Ramos (cell line): ENCODE results near the gene FAM90A1.
"Not testable (repeated sequence)": the region's sequence is repeated elsewhere in the genome, so short reads cannot be mapped to it uniquely, and the experiment has no call there.

ENCODE experiments used
- in situ Hi-C: fragments of 300-500 bp; cut with MboI; formaldehyde crosslinking; loops from one replicate; pipeline ENCODE4 v1.14.3; 2022; ENCODE audit warnings: low sequenced_read_pairs; ENCODE audit not compliant: unreplicated experiment

The FAM90A1 gene

DNA sequence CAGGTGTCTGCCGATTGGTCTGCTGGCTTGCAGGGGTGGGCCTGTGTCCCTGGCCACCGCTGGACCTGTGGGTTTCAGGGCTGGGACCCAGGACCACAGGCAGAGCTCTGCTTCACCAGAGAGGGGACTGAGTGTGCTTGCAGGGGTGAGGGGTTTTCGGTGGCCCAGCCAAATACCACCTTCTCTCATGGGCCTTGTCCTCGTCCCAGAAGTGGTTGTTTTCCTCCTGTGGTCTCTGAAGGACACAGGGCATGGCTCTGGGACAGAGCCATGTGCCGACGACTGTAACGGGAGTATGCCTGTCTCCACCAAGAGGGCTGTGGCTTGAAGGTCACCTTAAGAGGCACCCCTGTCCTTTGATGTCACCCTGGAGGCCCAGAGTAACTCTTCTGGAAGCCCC lies 7.3 kb upstream of the FAM90A1 start:
- in situ Hi-C loops: not testable (repeated sequence)

DNA sequence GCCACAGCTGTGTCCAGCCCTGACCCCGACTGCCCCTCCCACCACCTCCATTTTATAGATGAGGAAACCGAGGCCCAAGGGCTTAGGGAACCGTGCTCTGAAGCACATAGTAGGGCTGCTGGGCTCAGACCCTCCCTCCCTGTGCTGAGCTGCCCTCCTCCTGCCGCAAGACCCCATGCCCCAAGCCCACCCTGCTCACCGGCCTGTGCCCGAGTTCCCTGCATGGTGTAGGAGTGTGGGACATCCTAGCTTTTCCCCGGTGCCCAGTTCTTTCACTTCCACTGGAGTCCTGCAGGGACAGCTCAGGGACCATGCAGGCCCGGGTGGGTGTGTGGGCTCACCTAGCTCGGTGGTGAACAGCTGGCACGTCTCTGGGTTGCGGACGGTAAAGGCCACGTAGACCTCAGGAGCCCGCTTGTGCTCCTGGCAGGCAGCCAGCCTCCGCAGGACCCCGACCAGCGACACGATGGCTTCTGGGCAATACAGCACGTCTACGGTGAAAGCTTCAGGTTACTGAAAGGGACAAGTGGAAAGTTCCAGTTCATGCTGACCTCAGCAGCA lies 6.6 kb upstream of the FAM90A1 start:
- in situ Hi-C loops: not testable (repeated sequence)

DNA sequence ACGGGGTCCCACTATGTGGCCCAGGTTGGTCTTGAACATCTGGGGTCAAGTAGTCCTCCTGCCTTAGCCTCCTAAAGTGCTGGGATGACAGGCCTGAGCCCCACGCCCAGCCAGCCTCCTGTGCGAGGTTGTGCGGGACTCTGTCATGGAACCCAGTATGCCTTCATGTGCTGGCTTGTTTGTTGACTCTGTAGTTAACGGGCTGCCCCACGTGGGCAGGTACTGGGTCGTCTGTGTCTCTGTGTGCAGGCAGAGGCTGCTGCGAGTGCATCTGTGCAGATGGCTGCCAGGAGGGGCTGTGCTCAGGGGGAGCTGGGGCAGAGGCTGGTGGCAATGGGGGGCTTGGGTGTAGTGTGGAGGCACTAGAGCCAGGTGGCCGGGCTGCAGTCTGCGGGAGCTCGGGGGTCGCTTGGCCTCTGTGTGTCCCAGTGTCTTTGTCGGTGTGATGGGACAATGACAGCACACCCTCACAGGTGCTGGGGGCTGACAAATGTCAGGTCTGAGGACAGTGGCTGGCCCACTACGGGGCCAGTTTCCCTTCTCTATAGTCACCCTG lies 6.0 kb upstream of the FAM90A1 start:
- in situ Hi-C loops: not testable (repeated sequence)

- in situ Hi-C loops: not testable (repeated sequence)
These were observed 4.5 kb upstream of the FAM90A1 start for GRCh38 chr12:8231666-8232608.

GRCh38 chr12:8231049-8231448 lies 3.6 kb upstream of the FAM90A1 start:
- in situ Hi-C loops: not testable (repeated sequence)

GRCh38 chr12:8229486-8229885 lies 2.1 kb upstream of the FAM90A1 start:
- in situ Hi-C loops: loop anchor here (10.0 kb wide), 1 partner anchor 115 kb away; no protein-coding TSS in a partner anchor

DNA sequence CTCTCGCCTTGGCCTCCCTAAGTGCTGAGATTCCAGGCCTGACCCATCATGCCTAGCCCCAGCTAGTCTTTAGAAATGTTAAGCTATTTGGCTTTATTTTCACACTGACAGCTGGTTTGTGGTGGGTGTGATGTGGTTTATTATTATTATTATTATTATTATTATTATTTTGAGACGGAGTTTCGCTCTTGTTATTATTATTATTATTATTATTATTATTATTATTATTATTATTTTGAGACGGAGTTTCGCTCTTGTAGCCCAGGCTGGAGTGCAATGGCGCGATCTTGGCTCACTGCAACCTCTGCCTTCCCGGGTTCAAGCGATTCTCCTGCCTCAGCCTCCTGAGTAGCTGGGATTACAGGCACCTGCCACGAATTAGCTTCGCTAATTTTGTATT lies 1.2 kb upstream of the FAM90A1 start:
- in situ Hi-C loops: loop anchor here (10.0 kb wide), 1 partner anchor 114 kb away; no protein-coding TSS in a partner anchor

DNA sequence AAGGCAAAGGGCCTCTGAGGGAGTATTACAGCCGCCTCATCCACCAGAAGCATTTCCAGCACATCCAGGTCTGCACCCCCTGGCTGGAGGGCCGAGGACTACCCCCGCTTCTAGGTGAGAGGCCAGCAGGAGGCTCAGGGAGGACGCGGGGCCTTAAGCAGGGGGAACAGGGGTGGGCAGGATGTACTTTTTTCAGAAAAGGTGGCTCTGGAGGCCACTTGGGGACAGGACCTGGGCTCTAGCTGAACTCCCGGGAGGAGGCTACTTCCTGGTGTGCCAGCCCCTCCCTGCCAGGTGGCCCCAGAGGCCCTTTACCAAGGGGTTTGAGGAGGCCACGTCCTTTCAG lies 287 bp upstream of the FAM90A1 start:
- in situ Hi-C loops: loop anchor here (10.0 kb wide), 1 partner anchor 113 kb away; no protein-coding TSS in a partner anchor

DNA sequence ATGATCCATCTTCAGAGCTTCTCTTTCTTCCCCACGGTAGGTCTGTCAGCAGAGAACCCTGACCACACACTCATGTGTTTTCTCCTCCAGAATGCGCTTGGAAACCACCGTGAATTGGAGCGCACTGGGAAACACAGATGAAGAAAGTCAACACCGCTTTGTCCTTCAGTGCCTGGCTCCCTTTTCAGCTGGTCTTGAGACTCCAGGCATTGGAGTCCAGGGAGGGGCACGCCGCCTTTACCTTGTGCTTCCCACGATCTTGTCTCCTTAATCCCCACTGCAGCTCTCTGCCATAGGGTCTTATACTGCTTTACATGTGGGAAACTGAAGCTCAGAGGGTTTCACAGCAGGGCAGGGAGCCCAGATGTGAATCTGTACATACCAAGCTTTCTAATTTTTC lies 1.1 kb downstream of the FAM90A1 start:
- in situ Hi-C loops: loop anchor here (10.0 kb wide), 1 partner anchor 112 kb away; no protein-coding TSS in a partner anchor

- in situ Hi-C loops: loop anchor here (10.0 kb wide), 1 partner anchor 110 kb away; no protein-coding TSS in a partner anchor
These were observed 2.6 kb downstream of the FAM90A1 start for GRCh38 chr12:8224782-8225181.

GRCh38 chr12:8223646-8224045 lies 3.8 kb downstream of the FAM90A1 start:
- in situ Hi-C loops: loop anchor here (10.0 kb wide), 1 partner anchor 109 kb away; no protein-coding TSS in a partner anchor

- in situ Hi-C loops: loop anchor here (10.0 kb wide), 1 partner anchor 108 kb away; no protein-coding TSS in a partner anchor
These were observed 5.1 kb downstream of the FAM90A1 start for GRCh38 chr12:8222303-8222702.

- in situ Hi-C loops: loop anchor here (10.0 kb wide), 1 partner anchor 107 kb away; no protein-coding TSS in a partner anchor
These were observed 5.6 kb downstream of the FAM90A1 start for GRCh38 chr12:8221844-8222243.

- in situ Hi-C loops: loop anchor here (10.0 kb wide), 1 partner anchor 107 kb away; no protein-coding TSS in a partner anchor
These were observed 6.0 kb downstream of the FAM90A1 start for GRCh38 chr12:8221375-8221774.

GRCh38 chr12:8218711-8219382 lies 8.6 kb downstream of the FAM90A1 start:
- in situ Hi-C loops: not testable (repeated sequence)

- in situ Hi-C loops: not testable (repeated sequence)
These were observed 29.6 kb downstream of the FAM90A1 start for GRCh38 chr12:8197685-8198308.

GRCh38 chr12:8188088-8188487 lies 39.3 kb downstream of the FAM90A1 start:
- in situ Hi-C loops: not testable (repeated sequence)

DNA sequence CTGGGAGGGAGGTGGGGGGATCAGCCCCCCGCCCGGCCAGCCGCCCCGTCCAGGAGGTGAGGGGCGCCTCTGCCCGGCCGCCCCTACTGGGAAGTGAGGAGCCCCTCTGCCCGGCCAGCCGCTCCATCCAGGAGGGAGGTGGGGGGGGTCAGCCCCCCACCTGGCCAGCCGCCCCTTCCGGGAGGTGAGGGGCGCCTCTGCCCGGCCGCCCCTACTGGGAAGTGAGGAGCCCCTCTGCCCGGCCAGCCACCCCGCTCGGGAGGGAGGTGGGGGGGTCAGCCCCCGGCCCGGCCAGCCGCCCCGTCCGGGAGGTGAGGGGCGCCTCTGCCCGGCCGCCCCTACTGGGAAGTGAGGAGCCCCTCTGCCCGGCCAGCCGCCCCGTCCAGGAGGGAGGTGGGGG lies 43.2 kb downstream of the FAM90A1 start:
- in situ Hi-C loops: not testable (repeated sequence)

- in situ Hi-C loops: not testable (repeated sequence)
These were observed 44.1 kb downstream of the FAM90A1 start for GRCh38 chr12:8183346-8183745.

GRCh38 chr12:8182923-8183322 lies 44.5 kb downstream of the FAM90A1 start:
- in situ Hi-C loops: not testable (repeated sequence)
